NCI-H446 (cell line): ENCODE measurements around the gene ZNF670.
A peak's percentile ranks its signal among the peaks of the same experiment; 100 is the strongest.

Experiments
- DNase-seq, 2 experiments: peaks; one replicate each; lab custom pipeline; 2025; lab: John Stamatoyannopoulos, UW

The ZNF670 gene

GRCh38 chr1:247103859-247104591 lies 25.4 kb upstream of the ZNF670 start, which contains the start of gene ZNF669:
ZNF669 (minus strand) TSS chr1:247104356; CDS start chr1:247104199, 157 bp downstream.
- peak; percentile 89 to 97 for DNase-seq

GRCh38 chr1:247102381-247102780 lies 23.8 kb upstream of the ZNF670 start:
- no peak for DNase-seq

GRCh38 chr1:247100676-247101279 lies 22.2 kb upstream of the ZNF670 start:
- DNase-seq = no peak

GRCh38 chr1:247096958-247097357 lies 18.3 kb upstream of the ZNF670 start:
- no peak for DNase-seq

GRCh38 chr1:247096544-247096943 lies 17.9 kb upstream of the ZNF670 start:
- no peak for DNase-seq

GRCh38 chr1:247096112-247096511 lies 17.5 kb upstream of the ZNF670 start:
- DNase-seq = no peak

- no peak for DNase-seq
These were observed 11.8 kb upstream of the ZNF670 start for GRCh38 chr1:247090455-247090854.

- no peak for DNase-seq
These were observed 11.2 kb upstream of the ZNF670 start for GRCh38 chr1:247089616-247090375.

- DNase-seq = no peak
These were observed 10.4 kb upstream of the ZNF670 start for GRCh38 chr1:247088967-247089366.

- no peak for DNase-seq
These were observed 8.6 kb upstream of the ZNF670 start for GRCh38 chr1:247087256-247087655.

GRCh38 chr1:247085310-247085709 lies 6.7 kb upstream of the ZNF670 start:
- DNase-seq = no peak

GRCh38 chr1:247084771-247085170 lies 6.2 kb upstream of the ZNF670 start:
- no peak for DNase-seq

- DNase-seq = no peak
These were observed 697 bp upstream of the ZNF670 start for GRCh38 chr1:247079141-247079874.

GRCh38 chr1:247077876-247078257 lies 744 bp downstream of the ZNF670 start:
- DNase-seq = no peak

GRCh38 chr1:247077213-247077612 lies 1.4 kb downstream of the ZNF670 start:
- DNase-seq = no peak

GRCh38 chr1:247070645-247071044 lies 8.0 kb downstream of the ZNF670 start:
- no peak for DNase-seq

- DNase-seq = no peak
These were observed 14.3 kb downstream of the ZNF670 start for GRCh38 chr1:247064304-247064703.

GRCh38 chr1:247060771-247061170 lies 17.8 kb downstream of the ZNF670 start:
- DNase-seq = no peak

GRCh38 chr1:247056071-247056470 lies 22.5 kb downstream of the ZNF670 start:
- no peak for DNase-seq

- DNase-seq = no peak
These were observed 23.6 kb downstream of the ZNF670 start for GRCh38 chr1:247054992-247055415.

GRCh38 chr1:247047702-247048101 lies 30.9 kb downstream of the ZNF670 start:
- no peak for DNase-seq

- no peak for DNase-seq
These were observed 31.4 kb downstream of the ZNF670 start for GRCh38 chr1:247047260-247047659.
